ENCODE results near the gene SLC28A1. TPM values are rescaled to one million over a fixed set of nuclear protein-coding genes. Genes with fewer than 3 reads are reported as not detected.
A peak's percentile ranks its signal among the peaks of the same experiment; 100 is the strongest.

The SLC28A1 gene
- total and polyA plus RNA-seq, 7 donors: 0.13 to 1.9 (median 0.34) TPM

DNA sequence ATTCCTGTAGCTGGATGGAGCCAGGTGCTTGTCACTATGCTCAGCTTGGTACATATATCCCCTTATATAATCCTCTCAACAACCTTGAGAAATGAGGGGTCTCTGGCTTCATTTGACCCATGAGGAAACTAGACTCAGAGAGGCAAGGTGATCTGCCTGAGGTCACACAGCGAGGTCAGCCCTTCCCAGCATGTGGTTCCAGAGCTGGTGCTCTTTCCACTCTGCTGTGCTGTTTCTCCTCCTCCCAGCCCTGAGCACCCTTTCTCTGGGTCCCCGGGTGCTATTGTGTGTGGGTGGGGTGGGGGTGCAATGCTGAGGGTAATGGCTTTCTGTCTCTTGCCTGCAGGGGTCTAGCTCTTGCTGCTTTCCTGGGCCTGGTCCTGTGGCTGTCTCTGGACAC lies 19.3 kb downstream of the SLC28A1 start:
- DNase-seq: no peak
- no peak overlapping the region for H3K27ac ChIP-seq
- intact Hi-C loops (cut with DNase I): no loop called here
- H3K36me3 ChIP-seq (ENCODE audit: insufficient read depth in 1 of 2, low read depth in 1 of 2): no peaks in the 10 kb centered on the region
- TF ChIP-seq, protein P1, sequence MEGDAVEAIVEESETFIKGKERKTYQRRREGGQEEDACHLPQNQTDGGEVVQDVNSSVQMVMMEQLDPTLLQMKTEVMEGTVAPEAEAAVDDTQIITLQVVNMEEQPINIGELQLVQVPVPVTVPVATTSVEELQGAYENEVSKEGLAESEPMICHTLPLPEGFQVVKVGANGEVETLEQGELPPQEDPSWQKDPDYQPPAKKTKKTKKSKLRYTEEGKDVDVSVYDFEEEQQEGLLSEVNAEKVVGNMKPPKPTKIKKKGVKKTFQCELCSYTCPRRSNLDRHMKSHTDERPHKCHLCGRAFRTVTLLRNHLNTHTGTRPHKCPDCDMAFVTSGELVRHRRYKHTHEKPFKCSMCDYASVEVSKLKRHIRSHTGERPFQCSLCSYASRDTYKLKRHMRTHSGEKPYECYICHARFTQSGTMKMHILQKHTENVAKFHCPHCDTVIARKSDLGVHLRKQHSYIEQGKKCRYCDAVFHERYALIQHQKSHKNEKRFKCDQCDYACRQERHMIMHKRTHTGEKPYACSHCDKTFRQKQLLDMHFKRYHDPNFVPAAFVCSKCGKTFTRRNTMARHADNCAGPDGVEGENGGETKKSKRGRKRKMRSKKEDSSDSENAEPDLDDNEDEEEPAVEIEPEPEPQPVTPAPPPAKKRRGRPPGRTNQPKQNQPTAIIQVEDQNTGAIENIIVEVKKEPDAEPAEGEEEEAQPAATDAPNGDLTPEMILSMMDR (IDR thresholded peaks at IDR 0.05): no peak
- ATAC-seq: no peak
- no peaks in the 10 kb centered on the region for H3K9me3 ChIP-seq
- WGBS, 3 donors: 88 to 91% (median 88%) methylated on average over 2 of the region's 2 CpGs
- H3K4me3 ChIP-seq: no peak overlapping the region
- no peaks in the 10 kb centered on the region for H3K27me3 ChIP-seq (ENCODE audit: insufficient read depth in 3 of 3, low read length in 2 of 3)
- peaks cover 20% of the 10 kb centered on the region for H3K4me1 ChIP-seq

DNA sequence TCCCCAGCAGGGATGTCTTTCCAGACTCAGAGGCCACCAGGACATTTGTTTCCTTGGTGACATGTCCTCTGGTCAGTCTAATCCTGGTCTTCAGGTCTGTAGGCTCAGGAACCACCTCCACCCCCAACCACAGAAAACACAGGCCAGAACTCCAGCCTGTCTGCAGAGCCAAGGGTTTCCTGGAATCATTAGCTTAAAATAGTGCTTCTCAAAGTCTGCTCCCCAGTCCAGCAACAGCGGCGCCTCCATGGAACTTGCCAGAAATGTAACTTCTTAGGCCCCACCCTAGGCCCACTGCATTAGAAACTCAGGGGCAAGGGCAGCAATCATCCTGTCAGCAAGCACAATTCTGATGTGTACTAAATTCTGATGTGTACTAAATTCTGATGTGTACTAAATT lies 20.0 kb downstream of the SLC28A1 start:
- 11 to 26% (median 20%) methylated on average over 2 of the region's 2 CpGs for WGBS, 3 donors
- DNase-seq: no peak
- Histone ChIP-seq H3K4me3 (no peak overlapping the region), H3K27ac (peak overlapping the region; percentile 60), H3K4me1 (peaks cover 20% of the 10 kb centered on the region), H3K9me3 (no peaks in the 10 kb centered on the region), H3K36me3 (ENCODE audit: insufficient read depth in 1 of 2, low read depth in 1 of 2) (no peaks in the 10 kb centered on the region), H3K27me3 (ENCODE audit: insufficient read depth in 3 of 3, low read length in 2 of 3) (no peaks in the 10 kb centered on the region)
- ATAC-seq: peak in 3 of 4 donors; percentile 27 to 73 (median 63)
- intact Hi-C loops (cut with DNase I): no loop called here
- TF ChIP-seq, protein P1 (IDR thresholded peaks at IDR 0.05): no peak

DNA sequence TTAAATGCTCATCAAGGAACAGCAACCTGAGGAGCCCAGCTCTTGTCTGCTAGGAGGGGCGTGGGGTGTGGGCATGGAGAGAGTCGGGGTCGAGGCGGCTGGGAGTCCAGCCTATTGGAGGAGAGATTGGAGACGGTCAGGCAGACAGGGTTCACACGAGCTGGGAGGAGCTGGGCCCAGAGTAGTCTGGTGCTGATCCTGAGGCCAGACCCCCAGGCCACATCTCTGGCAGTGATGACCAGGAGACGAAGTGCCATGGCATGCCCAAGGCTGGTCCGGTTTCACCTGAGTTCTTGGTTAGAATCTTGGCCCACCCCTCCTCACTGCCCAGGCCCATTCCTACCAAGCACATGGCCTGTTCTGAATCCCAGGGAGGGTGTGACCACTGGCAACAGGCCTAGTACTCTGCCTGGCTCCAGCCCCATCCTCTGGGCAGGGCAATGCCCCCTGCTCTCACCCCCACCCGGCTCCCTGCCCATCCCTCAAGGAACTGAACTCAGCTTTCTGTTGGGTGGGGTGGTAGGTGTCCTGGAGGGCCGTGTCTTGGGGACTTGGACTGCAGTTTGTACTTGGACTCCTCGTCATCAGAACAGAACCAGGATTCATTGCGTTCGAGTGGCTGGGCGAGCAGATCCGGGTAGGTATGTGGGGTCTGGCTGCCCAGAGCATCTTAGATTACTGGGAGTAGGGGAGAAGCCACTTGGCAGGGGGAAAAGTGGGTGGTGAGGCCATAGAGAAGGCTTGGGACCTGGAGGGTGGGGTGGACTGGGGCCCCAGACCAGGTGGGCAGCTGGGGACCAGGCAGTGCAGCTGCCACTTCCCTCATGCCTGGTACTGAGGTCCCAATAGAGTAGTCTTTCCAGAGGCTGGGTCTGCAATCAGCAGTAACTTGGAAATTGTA lies 20.8 kb downstream of the SLC28A1 start:
- TF ChIP-seq, protein P1 (IDR thresholded peaks at IDR 0.05): no peak

DNA sequence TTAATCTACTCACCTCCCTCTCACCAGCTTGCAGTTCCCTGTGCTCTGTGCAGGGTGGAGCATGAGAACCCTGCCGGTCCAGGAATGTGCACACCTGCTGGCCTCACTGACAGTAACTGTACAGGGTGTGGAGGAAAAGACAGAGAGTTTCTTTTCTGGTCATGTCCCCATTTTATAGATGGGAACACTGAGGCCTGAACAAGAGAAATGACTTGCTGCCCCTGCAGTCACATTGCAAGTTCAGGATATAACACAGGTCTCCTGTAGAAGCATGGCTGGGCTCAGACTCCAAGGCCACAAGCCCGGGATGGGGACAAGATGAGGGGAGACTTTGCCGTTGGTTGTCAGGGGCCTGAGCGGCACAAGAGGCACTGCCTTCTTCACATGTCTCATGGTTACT lies 23.3 kb downstream of the SLC28A1 start:
- intact Hi-C loops (cut with DNase I): no loop called here
- TF ChIP-seq, protein P1 (IDR thresholded peaks at IDR 0.05): no peak
- Histone ChIP-seq H3K9me3 (no peaks in the 10 kb centered on the region), H3K36me3 (ENCODE audit: insufficient read depth in 1 of 2, low read depth in 1 of 2) (no peaks in the 10 kb centered on the region), H3K27me3 (ENCODE audit: insufficient read depth in 3 of 3, low read length in 2 of 3) (no peaks in the 10 kb centered on the region), H3K4me1 (peaks cover 45% of the 10 kb centered on the region), H3K4me3 (no peak overlapping the region), H3K27ac (no peak overlapping the region)
- 90 to 96% (median 93%) methylated on average over 4 of the region's 4 CpGs for WGBS, 3 donors
- no peak for DNase-seq
- no peak for ATAC-seq

More for the DNA sequence above, 20.8 kb downstream of the SLC28A1 start:
- 71 to 89% (median 73%) methylated on average over 15 of the region's 15 CpGs for WGBS, 3 donors
- Histone ChIP-seq H3K36me3 (ENCODE audit: insufficient read depth in 1 of 2, low read depth in 1 of 2) (no peaks in the 10 kb centered on the region), H3K27me3 (ENCODE audit: insufficient read depth in 3 of 3, low read length in 2 of 3) (no peaks in the 10 kb centered on the region), H3K4me3 (no peak overlapping the region), H3K27ac (no peak overlapping the region), H3K4me1 (peaks cover 25% of the 10 kb centered on the region), H3K9me3 (no peaks in the 10 kb centered on the region)
- no peak for DNase-seq
- peak in 2 of 4 donors; percentile 55 to 66 for ATAC-seq
- intact Hi-C loops (cut with DNase I): no loop called here

Data from psoas muscle (tissue), 8 donors.